RWPE1 (cell line): Measurements from ENCODE around the gene MACF1.

Source experiments
- CTCF ChIA-PET: fragments of 350-600 bp; sonication (Branson Sonifier 250); formaldehyde crosslinking; extraction: SDS; loops from one replicate; lab custom pipeline; 2021; lab: Yijun Ruan, JAX
- POLR2A ChIA-PET: fragments of 400-600 bp; formaldehyde crosslinking; extraction: SDS; loops from one replicate; lab custom pipeline; 2020; ENCODE audit warnings: antibody characterized with exemption; ENCODE audit not compliant: low non-redundant PET; lab: Yijun Ruan, JAX
- DNase-seq: peaks from one replicate; pipeline ENCODE4 v3.0.0; 2012; ENCODE audit warnings: low spot score
- H3K27ac ChIP-seq: fragments of 450-650 bp; 2 replicates; pipeline ENCODE4 v1.5.1; 2017
- TF ChIP-seq, protein P1 (sequence below): fragments of 450-650 bp; conservative IDR thresholded peaks from 2 replicates; pipeline ENCODE4 v1.5.1; 2017; ENCODE audit warnings: low read depth, mild to moderate bottlenecking

The MACF1 gene

DNA sequence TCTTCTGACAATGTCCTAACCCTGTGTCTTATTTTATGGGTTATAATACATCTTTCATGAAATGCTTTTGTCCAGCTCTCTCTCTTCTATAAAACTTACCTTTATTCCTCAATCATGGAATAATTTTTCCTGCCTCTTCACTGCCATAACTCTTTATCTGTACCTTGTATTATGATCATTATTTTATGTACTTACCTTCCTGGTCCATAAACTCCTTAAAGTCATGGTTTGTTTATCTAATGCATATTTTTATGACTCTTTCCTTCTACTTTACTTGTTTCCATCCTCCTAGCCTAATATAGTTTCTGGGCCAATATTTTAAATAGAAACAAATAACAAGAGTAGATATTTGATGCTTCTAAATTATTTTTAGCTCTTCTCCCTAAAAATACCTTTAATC, 221.1 kb downstream of the MACF1 start:
- no peak for DNase-seq
- CTCF ChIA-PET, result interaction anchor here (0.6 to 1.2 kb wide), 4 partner anchors 15 to 46 kb away, joined by 3 read pairs; no protein-coding TSS in a partner anchor
- POLR2A ChIA-PET, result no interaction called here
- H3K27ac ChIP-seq, result no peak overlapping the region
- TF ChIP-seq, protein P1, sequence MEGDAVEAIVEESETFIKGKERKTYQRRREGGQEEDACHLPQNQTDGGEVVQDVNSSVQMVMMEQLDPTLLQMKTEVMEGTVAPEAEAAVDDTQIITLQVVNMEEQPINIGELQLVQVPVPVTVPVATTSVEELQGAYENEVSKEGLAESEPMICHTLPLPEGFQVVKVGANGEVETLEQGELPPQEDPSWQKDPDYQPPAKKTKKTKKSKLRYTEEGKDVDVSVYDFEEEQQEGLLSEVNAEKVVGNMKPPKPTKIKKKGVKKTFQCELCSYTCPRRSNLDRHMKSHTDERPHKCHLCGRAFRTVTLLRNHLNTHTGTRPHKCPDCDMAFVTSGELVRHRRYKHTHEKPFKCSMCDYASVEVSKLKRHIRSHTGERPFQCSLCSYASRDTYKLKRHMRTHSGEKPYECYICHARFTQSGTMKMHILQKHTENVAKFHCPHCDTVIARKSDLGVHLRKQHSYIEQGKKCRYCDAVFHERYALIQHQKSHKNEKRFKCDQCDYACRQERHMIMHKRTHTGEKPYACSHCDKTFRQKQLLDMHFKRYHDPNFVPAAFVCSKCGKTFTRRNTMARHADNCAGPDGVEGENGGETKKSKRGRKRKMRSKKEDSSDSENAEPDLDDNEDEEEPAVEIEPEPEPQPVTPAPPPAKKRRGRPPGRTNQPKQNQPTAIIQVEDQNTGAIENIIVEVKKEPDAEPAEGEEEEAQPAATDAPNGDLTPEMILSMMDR, result no peak

DNA sequence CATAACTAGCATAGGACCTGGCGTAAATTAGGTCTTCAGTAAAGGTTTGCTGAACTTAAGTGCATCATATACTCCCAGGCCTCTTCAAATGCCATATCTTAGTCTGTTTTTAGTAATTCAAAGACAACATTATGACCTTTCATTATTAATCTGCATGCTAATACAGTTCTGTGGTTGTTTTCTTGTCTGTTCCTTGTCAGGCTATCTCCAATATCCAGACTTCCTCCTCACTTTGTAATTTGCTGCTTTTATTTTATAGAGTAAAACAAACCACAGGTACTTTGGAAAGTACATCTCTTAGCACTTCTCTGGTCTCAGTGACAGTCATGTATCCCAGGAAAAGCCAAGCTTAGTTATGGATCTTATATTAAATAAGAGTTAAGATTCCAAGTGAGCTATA, 221.9 kb downstream of the MACF1 start:
- no peak overlapping the region for H3K27ac ChIP-seq
- ChIA-PET CTCF (interaction anchor here (0.7 to 1.7 kb wide), 2 partner anchors 16 to 23 kb away, joined by 3 to 4 read pairs; no protein-coding TSS in a partner anchor), POLR2A (no interaction called here)
- DNase-seq, result no peak
- TF ChIP-seq, protein P1, result no peak

- DNase-seq, result no peak
- H3K27ac ChIP-seq, result no peak overlapping the region
- ChIA-PET POLR2A (no interaction called here), CTCF (interaction anchor here (1.7 kb wide), 1 partner anchor 17 kb away, joined by 4 read pairs; no protein-coding TSS in a partner anchor)
- TF ChIP-seq, protein P1, result no peak
Observed at GRCh38 chr1:39427374-39427773, 222.9 kb downstream of the MACF1 start.

GRCh38 chr1:39427912-39428311, 223.4 kb downstream of the MACF1 start:
- no peak overlapping the region for H3K27ac ChIP-seq
- CTCF ChIA-PET, result interaction anchor here (1.7 kb wide), 1 partner anchor 17 kb away, joined by 4 read pairs; no protein-coding TSS in a partner anchor
- no peak for DNase-seq
- POLR2A ChIA-PET, result no interaction called here
- TF ChIP-seq, protein P1, result no peak

- TF ChIP-seq, protein P1, result no peak
- CTCF ChIA-PET, result no interaction called here
- no peak for DNase-seq
- POLR2A ChIA-PET, result interaction anchor here (0.5 kb wide), 1 partner anchor 185 kb away, joined by 3 read pairs; no protein-coding TSS in a partner anchor
- H3K27ac ChIP-seq, result no peak overlapping the region
Observed at GRCh38 chr1:39431927-39432326, 227.4 kb downstream of the MACF1 start.

GRCh38 chr1:39434797-39435395, 230.4 kb downstream of the MACF1 start:
- ChIA-PET POLR2A (no interaction called here), CTCF (interaction anchor here (0.5 kb wide), 1 partner anchor 99 kb away, joined by 4 read pairs; no protein-coding TSS in a partner anchor)
- TF ChIP-seq, protein P1, result no peak
- no peak for DNase-seq
- no peak overlapping the region for H3K27ac ChIP-seq
